HG03521 (cell line): ENCODE results near the gene NRCAM.

Source experiments
- ATAC-seq: cut with Tn5 transposase; IDR thresholded peaks from one replicate; pipeline ENCODE4 v1.9.1; 2021; ENCODE audit warnings: mild to moderate bottlenecking, moderate library complexity; ENCODE audit not compliant: unreplicated experiment

Gene NRCAM

DNA sequence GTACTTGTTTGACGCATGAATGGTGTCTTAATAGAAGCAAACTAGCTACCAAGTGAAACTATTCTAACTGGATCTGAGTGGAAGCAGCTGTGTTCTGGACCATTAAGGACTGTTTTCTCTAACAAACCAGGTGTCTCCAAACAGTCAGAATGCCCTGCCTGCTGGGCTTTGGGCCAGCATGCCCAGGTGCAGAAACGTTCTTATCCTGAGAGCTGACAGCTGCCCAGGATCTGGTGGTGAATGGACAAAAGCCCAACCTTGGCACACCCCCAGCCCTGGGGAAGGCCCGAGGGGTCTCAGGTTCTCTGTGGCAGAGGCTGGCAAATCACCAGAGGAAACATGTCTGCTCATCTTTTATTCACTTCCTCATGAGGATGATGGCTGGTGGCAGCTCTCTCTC is 277.8 kb downstream of the NRCAM start:
- no peak for ATAC-seq

DNA sequence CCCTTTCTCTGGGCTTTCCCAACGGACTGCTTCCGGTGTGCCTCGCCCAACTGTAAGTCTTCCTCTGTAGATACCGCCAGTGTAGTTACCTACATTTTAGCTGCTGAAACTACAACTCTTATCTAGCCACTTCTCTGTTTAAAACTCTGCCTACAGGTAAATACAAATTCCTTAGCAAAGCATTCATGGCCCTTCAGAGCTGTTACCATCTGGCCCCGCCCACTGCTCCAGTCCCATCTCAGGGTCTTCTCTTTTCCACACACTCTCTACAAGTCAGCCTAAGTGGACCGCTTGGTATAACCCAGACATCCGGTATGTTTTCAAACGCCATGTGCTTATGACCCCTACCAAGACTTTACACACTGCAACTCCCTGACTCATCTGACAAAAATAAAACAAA is 285.1 kb downstream of the NRCAM start:
- no peak for ATAC-seq

- no peak for ATAC-seq
Observed at GRCh38 chr7:108170251-108170650, 286.0 kb downstream of the NRCAM start.

DNA sequence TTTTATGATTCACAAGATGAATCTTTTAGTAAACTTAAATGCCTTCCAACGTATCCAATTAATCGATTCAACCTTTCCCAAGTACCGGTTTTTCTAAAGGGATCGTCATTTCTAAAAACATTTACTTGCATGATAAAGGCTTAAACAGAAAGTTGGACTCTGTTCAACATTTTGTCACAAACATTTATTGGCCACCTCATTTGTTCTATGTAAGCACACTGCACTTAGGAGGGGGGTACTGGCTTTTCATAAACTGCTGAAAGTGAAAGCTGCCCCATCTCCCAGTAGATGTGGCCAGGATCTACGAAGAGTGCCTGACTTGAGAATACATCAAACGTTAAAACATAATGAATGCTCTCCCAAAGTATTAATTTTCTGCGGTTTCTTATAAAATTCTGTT is 288.8 kb downstream of the NRCAM start:
- no peak for ATAC-seq

DNA sequence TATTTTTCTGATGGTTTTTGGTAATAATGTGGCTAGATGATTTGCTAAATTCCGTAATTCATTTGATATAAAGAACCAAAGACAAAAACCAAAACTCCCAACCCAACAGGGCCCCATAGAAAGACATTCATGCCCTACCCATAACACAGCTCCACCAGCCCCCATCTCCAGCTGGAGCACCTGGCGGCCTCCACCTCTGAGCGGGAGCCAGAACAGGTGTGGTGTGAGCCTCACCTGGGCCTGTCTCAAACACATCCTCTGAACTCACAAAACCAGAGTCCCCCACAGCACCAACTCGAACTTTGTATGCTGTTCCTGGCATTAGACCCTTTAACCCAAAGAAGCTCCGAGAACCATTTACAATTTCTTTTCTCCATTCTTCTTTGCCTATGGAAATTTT is 289.5 kb downstream of the NRCAM start:
- no peak for ATAC-seq

DNA sequence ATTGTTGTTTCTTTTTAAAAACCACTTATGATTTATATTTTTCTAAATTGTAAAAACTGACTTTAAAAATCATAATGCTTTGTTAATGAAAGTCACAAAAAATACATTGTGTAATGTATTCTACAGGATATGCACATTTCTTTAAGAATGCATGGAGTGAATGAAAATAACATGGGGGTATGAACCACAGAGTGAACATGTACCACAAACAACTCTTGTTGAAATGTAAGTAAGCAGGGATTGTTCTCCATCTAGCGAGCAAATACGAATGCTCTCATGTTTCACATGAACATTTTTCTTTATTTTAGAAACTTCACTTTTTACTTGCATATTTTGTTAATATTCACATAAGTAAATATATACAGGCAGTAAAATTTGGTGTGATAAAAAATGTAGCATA is 290.5 kb downstream of the NRCAM start:
- no peak for ATAC-seq

GRCh38 chr7:108164946-108165345 is 291.3 kb downstream of the NRCAM start:
- no peak for ATAC-seq

- ATAC-seq: no peak
Observed at GRCh38 chr7:108164342-108164741, 291.9 kb downstream of the NRCAM start.

DNA sequence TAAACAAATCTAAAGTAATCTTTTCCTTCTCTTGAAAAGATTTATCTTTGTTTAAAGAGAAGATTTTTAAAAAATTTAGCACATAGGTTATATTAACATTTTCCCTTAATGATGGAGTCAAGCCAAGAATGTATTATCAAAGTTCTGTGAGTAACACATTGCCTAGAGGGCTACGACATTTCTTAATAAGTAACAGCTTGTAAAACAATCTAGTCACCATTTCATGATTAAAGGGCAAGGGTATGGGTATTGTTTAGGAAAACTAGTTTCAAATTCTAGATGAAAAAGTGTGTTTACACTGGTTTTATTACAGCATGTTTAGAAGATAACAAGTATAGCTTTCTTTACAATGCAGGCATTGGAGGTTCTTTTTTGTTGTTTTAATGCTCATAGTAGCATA is 297.5 kb downstream of the NRCAM start:
- ATAC-seq: no peak

- ATAC-seq: no peak
Observed at GRCh38 chr7:108157606-108158335, 298.5 kb downstream of the NRCAM start.

GRCh38 chr7:108156897-108157605 is 299.2 kb downstream of the NRCAM start:
- no peak for ATAC-seq

DNA sequence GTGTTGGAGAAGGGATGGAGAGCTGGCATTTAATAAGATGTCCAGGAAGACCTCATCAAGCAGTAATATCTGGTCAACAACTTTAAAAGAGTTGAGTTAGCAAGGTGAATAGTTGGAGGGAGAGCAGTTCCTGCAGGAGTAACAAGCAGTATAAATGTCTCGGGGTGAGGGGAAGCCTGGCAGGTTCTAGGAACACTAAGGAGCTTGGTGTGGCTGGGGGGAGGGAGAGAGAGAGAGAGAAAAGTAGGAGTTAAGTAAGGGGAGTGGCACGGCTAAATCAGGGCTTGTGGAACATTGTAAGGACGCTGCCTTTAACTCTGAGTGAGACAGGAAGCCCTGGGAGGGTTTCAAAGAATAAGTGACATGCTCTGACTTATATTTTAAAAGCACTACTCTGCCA is 304.0 kb downstream of the NRCAM start:
- no peak for ATAC-seq

GRCh38 chr7:108149908-108150307 is 306.3 kb downstream of the NRCAM start:
- no peak for ATAC-seq

DNA sequence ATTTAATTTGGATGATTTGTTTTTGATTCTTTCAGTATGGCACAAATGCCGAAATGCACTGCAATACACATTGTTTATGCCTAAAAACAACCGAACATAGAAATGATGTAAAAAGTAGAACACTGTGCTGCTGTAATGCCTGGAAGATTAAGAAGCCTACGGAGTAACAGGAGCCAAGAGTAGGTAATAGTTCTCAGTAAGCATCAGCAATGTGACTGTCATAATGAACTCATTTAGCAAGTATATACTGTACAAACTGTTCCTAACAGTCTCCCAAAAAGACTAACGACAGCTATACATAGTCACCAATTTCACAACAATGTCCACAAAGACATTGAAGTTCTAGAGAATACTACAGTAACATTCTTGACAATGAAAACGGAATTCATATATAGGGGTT is 307.1 kb downstream of the NRCAM start:
- ATAC-seq: no peak

GRCh38 chr7:108147031-108147563 is 309.1 kb downstream of the NRCAM start:
- no peak for ATAC-seq

DNA sequence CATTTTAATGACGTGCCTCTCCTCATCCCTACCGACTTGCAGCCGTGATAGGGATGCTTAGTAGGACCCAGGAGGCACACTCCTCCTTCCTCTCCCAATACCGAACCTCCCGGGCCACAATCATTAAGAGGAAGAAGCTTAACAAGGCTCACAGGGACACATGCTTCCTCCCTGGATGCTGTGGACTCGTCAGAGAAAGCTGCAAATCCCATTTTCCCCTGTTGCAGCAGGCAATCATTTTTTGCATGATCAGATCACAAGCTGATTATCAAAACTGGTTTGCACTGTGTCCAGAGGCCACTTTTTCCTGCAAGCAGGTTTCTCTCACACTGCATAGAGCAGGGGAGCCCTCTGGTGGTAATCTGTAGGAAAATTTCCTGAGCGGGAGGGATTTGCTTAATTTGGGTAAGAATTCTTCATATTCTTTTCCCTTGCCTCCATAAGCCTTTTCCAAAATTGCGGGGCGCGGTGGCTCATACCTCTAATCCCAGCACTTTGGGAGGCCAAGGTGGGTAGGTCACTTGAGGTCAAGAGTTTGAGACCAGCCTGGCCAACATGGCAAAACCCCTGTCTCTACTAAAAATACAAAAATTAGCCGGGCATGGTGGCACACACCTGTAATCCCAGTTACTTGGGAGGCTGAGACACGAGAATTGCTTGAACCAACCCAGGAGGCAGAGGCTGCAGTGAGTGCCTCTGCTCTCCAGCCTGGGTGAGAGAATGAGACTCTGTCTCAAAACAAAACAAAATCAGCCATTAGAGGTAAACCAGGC is 310.0 kb downstream of the NRCAM start:
- ATAC-seq: peak; percentile 57

DNA sequence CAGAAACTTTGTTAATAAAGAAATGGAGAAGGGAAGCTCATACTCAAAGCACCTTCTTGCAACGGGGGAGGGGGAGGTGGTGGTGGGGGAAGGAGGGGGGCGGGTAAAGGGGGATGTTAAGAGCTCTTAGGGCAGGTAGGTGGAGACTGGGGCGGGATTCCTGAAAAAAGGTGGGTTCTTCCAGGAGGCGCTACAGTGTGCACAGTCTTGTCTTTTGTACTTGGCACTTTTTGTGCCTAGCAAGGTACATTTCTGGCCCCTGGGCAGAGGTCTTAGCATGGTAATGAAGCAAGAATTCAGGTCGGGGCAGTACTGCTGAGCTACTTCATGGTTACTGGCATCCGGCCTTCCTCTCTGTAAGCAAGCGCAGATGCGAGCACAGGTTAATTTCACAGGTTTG is 310.8 kb downstream of the NRCAM start:
- no peak for ATAC-seq

DNA sequence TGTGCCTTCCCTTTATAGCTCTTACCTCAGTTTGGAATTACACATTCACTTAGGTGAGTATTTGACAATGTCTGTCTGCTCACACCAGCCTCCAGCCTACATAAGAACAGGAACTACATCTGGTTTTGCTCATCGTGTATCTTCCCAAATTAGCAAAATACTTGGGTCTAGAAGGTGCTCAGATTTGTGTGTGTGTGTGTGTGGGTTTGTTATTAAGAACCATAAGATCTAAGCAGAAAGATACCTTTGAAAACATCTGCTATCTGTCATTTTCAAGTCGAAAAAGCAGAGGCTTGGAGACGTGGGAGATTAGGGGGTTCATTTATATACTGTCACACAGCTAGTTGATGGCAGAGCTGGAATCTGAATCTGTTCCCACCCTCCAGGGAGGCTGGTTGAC is 311.3 kb downstream of the NRCAM start:
- ATAC-seq: no peak

GRCh38 chr7:108143658-108144420 is 312.4 kb downstream of the NRCAM start:
- no peak for ATAC-seq

GRCh38 chr7:108142675-108143259 is 313.5 kb downstream of the NRCAM start:
- no peak for ATAC-seq
